Activated CD4-positive, alpha-beta T cell treated with anti-CD3 and anti-CD28 coated beads, Interleukin-2, Interleukin-4, amounts not matched to agents 100 ng/mL and 50 ng/mL, durations not matched to agents 16 hours and 8 hours (primary cell): ENCODE data around the gene RASL10B.
"Not testable (repeated sequence)": the region's sequence is repeated elsewhere in the genome, so short reads cannot be mapped to it uniquely, and the experiment has no call there.

Source experiments
- DNase-seq: peaks from one replicate; pipeline ENCODE4 v3.0.0-alpha.2; 2020; ENCODE audit warnings: low spot score

Gene RASL10B

GRCh38 chr17:35742896-35743477 is 11.5 kb downstream of the RASL10B start:
- DNase-seq, result no peak

- DNase-seq, result peak; percentile 8
Observed at GRCh38 chr17:35743626-35744328, 12.3 kb downstream of the RASL10B start.

GRCh38 chr17:35744830-35745229 is 13.4 kb downstream of the RASL10B start:
- DNase-seq, result no peak

GRCh38 chr17:35745246-35745645 is 13.8 kb downstream of the RASL10B start:
- DNase-seq, result no peak

GRCh38 chr17:35745749-35746320 is 14.4 kb downstream of the RASL10B start:
- no peak for DNase-seq

- peak; percentile 79 for DNase-seq
Observed at GRCh38 chr17:35747540-35748017, 16.1 kb downstream of the RASL10B start.

- DNase-seq, result no peak
Observed at GRCh38 chr17:35748341-35748841, 17.0 kb downstream of the RASL10B start.

GRCh38 chr17:35748979-35749378 is 17.5 kb downstream of the RASL10B start:
- DNase-seq, result no peak

GRCh38 chr17:35749560-35750412 is 18.3 kb downstream of the RASL10B start:
- no peak for DNase-seq

GRCh38 chr17:35750526-35751395 is 19.3 kb downstream of the RASL10B start:
- no peak for DNase-seq

- not testable (repeated sequence) for DNase-seq
Observed at GRCh38 chr17:35751541-35751940, 20.1 kb downstream of the RASL10B start.

GRCh38 chr17:35752471-35752870 is 21.0 kb downstream of the RASL10B start:
- no peak for DNase-seq

GRCh38 chr17:35752945-35753764 is 21.7 kb downstream of the RASL10B start, which contains the start of gene GAS2L2:
GAS2L2 (minus strand) TSS chr17:35753239; CDS start chr17:35752850, 389 bp downstream.
- DNase-seq, result no peak

- no peak for DNase-seq
Observed at GRCh38 chr17:35757243-35757642, 25.8 kb downstream of the RASL10B start.

GRCh38 chr17:35760587-35760986 is 29.1 kb downstream of the RASL10B start, which contains the start of gene C17orf50:
C17orf50 (plus strand) TSS chr17:35760887; CDS start chr17:35760942, 55 bp downstream.
- DNase-seq, result no peak

GRCh38 chr17:35761601-35762000 is 30.2 kb downstream of the RASL10B start:
- DNase-seq, result no peak

GRCh38 chr17:35763767-35764122 is 32.3 kb downstream of the RASL10B start:
- no peak for DNase-seq

GRCh38 chr17:35764123-35764991 is 32.9 kb downstream of the RASL10B start:
- peak; percentile 87 for DNase-seq

- DNase-seq, result no peak
Observed at GRCh38 chr17:35765086-35765710, 33.8 kb downstream of the RASL10B start.
